Amygdala (tissue), 56 donors: ENCODE data around the gene ITGA7.

Experiments used
- DNase-seq, 56 donors: peaks; one replicate each; lab custom pipeline; 2025; lab: John Stamatoyannopoulos, UW

ITGA7 gene

DNA sequence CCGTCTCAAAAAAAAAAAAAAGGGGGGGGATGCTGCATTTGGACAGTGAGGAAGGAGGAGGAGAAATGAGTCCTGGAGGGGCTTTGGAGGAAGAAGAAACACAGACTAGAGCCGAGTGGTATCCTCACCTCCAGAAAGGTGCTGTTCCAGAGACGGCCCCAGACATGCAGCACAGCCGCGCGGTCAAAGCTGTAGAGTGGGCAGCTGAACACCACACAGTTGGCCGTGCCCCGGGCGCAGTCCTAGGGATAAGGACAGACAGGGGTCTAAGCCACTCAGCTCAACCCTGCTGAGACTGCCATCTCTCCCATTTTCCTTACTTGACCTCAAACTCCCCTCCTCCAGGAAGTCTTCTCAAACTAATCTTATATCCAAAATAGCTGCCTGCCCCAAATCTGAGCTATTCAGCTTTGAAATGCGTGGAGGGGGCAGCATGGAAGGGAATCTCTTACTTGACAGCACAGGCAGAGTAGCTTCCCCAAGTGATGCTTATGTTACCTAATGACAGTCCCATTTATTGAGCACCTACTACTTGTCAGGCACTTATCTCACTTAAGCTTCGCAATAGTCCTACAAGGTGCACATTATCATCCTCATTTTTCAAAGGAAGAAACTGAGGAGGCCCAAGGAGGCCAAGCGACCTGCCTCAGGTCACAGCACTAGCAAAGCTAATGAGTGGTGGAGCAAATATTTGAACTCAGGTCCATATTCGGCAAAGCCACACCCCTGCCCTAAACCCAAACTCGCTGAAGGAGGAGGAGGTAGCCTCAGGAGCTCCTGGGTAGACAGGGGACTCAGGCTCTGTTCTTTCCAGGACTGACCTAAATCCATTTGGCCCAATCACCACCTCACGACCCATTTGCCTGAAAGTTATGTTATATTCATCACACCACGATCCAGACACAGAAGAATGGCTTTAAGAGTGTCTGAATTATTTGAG lies 18.7 kb downstream of the ITGA7 start:
- DNase-seq = no peak

DNA sequence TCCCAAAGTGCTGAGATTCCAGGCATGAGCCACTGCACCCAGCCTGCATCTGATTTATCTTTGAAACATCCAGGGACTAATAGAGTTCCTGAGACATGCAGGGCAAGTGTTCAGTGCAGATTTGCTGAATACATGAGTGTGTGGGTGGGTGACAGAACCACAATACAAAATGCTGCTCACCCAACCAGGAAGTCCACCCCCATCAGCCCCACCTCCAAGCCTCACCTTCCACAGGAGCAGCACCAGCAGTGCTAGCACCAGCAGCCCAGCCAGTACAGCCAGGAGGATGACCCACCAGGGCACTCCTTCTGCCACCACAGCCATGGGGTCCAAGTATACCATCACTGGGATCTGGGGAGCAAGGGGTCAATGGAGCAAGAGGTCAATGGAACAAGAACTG lies 20.0 kb downstream of the ITGA7 start:
- DNase-seq = peak in 1 of 56 donors; percentile 7

DNA sequence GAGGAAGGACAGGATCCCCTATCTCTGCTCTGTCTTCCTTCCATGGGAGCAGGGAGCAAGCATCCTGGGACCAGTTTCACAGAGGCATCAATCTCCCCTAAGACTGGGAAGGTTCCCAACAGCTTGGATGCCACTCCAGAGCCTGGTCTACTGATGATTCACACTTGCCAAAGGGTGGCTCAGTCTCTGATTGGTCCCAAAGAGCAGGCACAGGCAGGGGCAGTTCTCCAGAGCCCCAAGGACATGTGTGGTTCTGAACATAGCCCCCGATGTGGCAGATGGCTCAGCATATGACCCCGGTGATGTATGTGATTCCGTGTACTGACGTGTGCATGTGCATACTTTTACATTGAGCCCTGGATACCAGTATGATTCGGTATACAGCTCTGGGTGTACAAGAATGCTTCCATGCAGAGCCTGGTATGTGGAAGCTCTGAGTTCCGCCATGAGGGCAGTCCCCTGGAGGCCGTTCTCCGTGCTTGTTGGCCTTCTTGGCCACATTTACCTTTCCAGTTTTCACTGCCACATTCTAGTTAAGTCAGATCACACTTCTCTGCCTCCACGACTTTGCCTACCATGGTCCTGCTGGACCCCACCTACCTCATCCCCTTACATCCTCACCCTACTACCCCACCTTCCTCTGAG lies 21.2 kb downstream of the ITGA7 start:
- DNase-seq = no peak

- DNase-seq = no peak
Measured at GRCh38 chr12:55685671-55686070, 22.0 kb downstream of the ITGA7 start.

DNA sequence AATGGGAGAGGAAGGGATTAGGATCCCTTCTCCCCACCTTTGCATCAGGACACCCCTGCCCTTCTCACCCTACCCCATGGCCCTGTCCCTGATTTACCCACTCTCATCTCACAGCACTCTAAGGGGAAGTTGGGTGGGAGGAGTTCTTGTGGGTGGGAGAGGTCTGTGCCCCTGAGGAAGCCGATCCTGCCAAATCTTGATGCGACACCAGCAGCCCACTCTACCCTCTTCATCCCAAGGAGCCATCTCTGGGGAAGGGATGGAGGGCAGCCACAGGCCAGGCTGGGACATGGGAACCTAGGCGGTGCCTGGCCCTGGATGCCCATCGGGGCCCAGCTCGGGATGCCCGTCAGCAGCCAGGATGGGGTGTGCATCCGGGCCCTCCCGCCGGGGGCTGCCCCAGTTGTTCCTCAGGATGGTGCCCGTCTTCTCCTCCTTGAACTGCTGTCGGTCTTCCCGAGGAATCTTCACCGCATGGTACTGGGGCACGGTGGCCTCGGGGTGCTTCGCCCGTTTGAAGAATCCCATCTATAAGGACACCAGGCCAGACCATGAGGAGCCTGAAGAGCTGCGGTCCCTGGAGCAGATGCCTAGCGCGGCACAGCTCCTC lies 22.8 kb downstream of the ITGA7 start:
- DNase-seq = no peak

DNA sequence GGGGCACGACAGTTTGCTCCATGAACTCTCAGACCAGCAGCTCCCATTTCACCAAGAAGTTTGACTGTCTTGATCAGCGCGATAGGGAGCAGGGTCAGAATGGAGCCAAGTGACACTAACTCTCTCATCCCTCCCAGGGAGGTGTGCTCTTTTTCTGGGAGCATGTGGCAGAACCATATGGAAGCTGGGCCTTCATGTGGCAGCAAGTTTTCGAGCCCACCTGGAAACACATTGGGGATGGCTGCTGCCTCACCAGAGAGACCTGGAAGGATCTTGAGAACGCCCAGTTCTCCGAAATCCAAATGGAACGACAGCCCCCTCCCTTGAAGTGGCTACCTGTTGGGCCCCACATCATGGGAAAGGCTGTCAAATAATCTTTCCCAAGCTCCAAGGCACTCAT lies 24.0 kb downstream of the ITGA7 start:
- no peak for DNase-seq

- no peak for DNase-seq
Measured at GRCh38 chr12:55682087-55682796, 25.5 kb downstream of the ITGA7 start.

GRCh38 chr12:55681142-55682077 lies 26.3 kb downstream of the ITGA7 start:
- peak in 14 of 56 donors; percentile 6 to 40 (median 24) for DNase-seq

DNA sequence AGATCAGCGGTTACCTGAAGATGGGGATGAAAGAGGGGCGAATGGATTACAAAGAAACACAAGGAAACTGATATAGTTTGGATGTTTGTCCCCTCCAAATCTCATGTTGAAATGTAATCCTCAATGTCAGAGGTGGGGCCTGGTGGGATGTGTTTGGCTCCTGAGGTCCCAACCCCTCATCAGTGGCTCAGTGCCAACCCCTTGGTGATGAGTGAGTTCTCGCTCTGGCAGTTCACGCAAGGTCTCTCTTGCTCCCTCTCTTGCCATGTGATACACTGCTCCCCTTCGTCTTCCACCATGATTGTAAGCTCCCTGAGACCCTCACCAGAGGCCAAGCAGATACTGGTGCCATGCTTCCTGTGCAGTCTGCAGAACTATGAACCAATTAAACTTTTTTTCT lies 28.0 kb downstream of the ITGA7 start:
- DNase-seq = no peak

- DNase-seq = no peak
Measured at GRCh38 chr12:55676707-55677106, 31.0 kb downstream of the ITGA7 start.

DNA sequence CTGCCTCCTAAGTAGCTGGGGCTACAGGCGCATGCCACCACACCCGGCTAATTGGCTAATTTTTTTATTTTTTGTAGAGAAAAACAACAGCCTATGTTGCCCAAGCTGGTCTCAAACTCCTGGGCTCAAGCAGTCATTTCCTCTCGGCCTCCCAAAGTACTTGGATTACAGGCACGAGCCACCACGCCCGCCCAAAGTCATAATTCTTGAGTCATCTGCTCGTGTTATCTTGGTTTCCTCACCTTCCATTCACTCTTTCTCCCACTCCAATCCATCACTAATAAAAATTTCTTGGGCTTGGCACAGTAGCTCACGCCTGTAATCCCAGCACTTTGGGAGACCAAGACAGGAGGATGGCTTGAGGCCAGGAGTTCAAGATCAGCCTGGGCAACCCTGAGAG lies 32.0 kb downstream of the ITGA7 start:
- DNase-seq = no peak

GRCh38 chr12:55673638-55674037 lies 34.1 kb downstream of the ITGA7 start:
- DNase-seq = no peak

- no peak for DNase-seq
Measured at GRCh38 chr12:55671746-55672145, 36.0 kb downstream of the ITGA7 start.

- DNase-seq = no peak
Measured at GRCh38 chr12:55670276-55670675, 37.4 kb downstream of the ITGA7 start.

DNA sequence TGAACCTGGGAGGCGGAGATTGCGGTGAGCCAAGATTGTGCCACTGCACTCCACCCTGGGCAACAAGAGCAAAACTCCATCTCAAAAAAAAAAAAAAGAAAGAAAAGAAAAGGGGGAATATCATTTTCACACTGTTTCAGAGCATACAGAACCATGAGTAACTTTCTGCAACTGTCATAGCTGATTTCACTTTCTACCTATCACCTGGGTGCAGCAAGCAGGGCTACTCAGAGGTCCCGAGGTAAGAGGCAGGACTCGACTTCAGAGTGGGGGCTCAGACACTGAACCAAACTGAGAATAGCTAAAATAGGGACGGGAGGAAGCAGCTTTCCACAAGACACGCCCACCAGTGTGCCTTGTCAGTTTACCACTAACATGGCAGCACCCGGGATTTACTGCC lies 41.2 kb downstream of the ITGA7 start:
- no peak for DNase-seq

DNA sequence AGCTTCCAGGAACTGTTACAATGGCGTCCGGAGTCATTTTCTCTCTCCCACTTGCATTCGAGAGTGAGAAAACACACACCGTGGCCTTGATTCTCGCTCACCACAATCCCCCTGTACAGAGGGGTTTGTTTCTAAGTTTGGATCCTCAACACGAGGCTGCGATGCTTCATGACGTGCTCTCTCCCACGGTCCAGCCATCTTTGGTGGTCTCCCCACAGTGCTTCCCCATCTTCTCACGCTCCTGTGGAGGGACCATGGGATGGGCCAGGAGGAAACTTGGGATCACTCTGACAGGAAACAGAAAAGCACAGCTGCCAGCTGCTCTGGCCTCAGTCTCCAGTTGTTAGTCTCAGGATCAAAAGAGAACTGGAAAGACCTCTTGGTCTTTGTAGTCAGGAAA lies 42.9 kb downstream of the ITGA7 start:
- DNase-seq = no peak

GRCh38 chr12:55663391-55663790 lies 44.3 kb downstream of the ITGA7 start:
- DNase-seq = no peak

DNA sequence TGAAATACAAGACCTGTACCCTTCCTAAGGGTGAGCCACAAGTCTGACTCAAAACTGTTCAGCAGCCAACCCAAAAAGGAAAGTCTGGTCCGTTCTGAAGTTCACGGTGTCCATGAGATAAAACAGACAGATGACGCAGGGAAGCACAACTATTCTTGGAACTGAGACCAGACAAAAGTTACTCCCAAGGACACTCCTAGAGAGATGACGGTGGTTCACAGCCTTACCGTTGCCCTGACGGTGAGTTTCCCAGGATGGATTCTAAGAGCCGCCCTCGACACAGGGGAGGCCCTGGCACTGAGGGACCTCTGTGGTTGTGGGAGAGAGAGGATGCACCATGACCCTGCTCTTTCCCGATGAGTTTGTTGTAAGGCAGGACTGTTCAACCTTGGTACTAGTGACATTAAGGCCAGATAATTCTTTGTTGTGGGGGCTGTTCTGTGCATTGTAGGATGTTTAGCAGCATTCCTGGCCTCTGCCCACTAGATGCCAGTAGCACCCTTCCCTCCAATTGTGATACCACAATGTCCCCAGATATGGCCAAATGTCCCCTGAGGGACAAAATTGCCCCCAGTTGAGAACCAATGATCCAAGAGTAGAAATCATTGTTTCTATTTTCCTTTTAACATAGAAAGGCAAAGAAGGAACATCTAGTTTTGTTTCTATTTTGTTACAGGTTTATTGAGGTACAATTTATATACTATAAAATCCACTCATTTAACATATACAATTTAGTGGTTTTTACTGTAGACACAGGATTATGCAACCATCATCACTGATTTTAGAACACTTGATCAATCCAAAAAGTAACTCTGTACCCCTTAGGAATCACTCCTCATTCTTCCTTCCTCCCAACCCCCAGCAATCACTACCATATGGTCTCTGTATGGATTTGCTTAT lies 48.0 kb downstream of the ITGA7 start:
- DNase-seq = peak in 3 of 56 donors; percentile 2 to 37 (median 3)
